HG02981 (cell line): ENCODE data around the gene GRIK5.
"Not testable (repeated sequence)": the region's sequence is repeated elsewhere in the genome, so short reads cannot be mapped to it uniquely, and the experiment has no call there.

Source experiments
- ATAC-seq: cut with Tn5 transposase; IDR thresholded peaks from one replicate; pipeline ENCODE4 v1.9.1; 2021; ENCODE audit warnings: mild to moderate bottlenecking, moderate library complexity; ENCODE audit not compliant: unreplicated experiment

GRIK5 gene

GRCh38 chr19:42069619-42070351, at the start of gene GRIK5:
Gene GRIK5 (minus strand): TSS chr19:42070206. CDS start chr19:42065770, 4,436 bp downstream.
- ATAC-seq = no peak

GRCh38 chr19:42117076-42117475, 47.1 kb upstream of the GRIK5 start:
- ATAC-seq = no peak

- no peak for ATAC-seq
Observed at GRCh38 chr19:42116308-42117075, 46.5 kb upstream of the GRIK5 start.

- ATAC-seq = no peak
Observed at GRCh38 chr19:42115705-42116104, 45.7 kb upstream of the GRIK5 start.

GRCh38 chr19:42115219-42115618, 45.2 kb upstream of the GRIK5 start:
- no peak for ATAC-seq

- ATAC-seq = peak; percentile 62
Observed at GRCh38 chr19:42114412-42114811, 44.4 kb upstream of the GRIK5 start.

GRCh38 chr19:42113641-42114348, 43.8 kb upstream of the GRIK5 start:
- ATAC-seq = peak; percentile 40

- no peak for ATAC-seq
Observed at GRCh38 chr19:42111811-42112210, 41.8 kb upstream of the GRIK5 start.

GRCh38 chr19:42111384-42111783, 41.4 kb upstream of the GRIK5 start:
- no peak for ATAC-seq

- no peak for ATAC-seq
Observed at GRCh38 chr19:42110658-42111057, 40.7 kb upstream of the GRIK5 start.

- no peak for ATAC-seq
Observed at GRCh38 chr19:42109896-42110295, 39.9 kb upstream of the GRIK5 start.

- ATAC-seq = peak; percentile 66
Observed at GRCh38 chr19:42108527-42109389, 38.8 kb upstream of the GRIK5 start.

GRCh38 chr19:42105368-42105767, 35.4 kb upstream of the GRIK5 start:
- no peak for ATAC-seq

GRCh38 chr19:42102877-42103276, 32.9 kb upstream of the GRIK5 start:
- no peak for ATAC-seq

GRCh38 chr19:42100241-42100640, 30.2 kb upstream of the GRIK5 start:
- not testable (repeated sequence) for ATAC-seq

- ATAC-seq = no peak
Observed at GRCh38 chr19:42099336-42099925, 29.4 kb upstream of the GRIK5 start.

- no peak for ATAC-seq
Observed at GRCh38 chr19:42098781-42099180, 28.8 kb upstream of the GRIK5 start.

GRCh38 chr19:42097461-42097860, 27.5 kb upstream of the GRIK5 start:
- no peak for ATAC-seq

GRCh38 chr19:42096255-42096837, 26.3 kb upstream of the GRIK5 start:
- no peak for ATAC-seq

GRCh38 chr19:42095814-42096230, 25.8 kb upstream of the GRIK5 start:
- ATAC-seq = no peak
